ENCODE results near the gene RAB11B. TPM values are rescaled to one million over a fixed set of nuclear protein-coding genes. Genes with fewer than 3 reads are reported as not detected.

Gene RAB11B
- total and polyA plus RNA-seq, 9 of the 15 experiments (the other 6 are each of a cell fraction or from before 2014, with no cell fraction given): 0.74 to 71.0 (median 13.8) TPM

DNA sequence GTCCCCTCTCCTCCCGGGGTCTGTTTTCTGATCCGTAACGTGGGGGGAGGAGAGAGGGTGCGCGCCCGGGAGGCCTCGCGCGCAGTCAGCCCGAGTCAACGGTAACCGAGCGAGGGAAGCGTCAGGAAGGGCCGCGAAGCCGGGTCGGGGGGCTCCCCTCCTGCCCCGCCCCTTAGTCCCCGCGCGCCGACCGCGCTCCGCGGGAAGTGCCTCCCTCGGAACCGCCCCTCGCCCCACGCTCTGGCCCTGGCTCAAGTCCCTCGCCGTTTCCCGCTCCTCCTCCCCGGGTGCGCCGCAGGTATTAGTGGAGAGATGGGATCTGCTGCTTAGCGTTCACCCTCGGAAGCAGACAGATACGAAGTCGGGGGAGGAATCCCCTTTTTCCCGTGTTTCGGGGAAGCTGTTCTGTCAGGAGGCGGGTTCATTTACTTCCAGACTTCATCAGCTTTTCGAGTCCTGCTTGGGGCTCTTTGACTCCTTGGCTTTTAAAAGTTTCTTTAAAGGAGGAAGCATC, 55.4 kb downstream of the RAB11B start (continued):
- TF ChIP-seq, protein P1, sequence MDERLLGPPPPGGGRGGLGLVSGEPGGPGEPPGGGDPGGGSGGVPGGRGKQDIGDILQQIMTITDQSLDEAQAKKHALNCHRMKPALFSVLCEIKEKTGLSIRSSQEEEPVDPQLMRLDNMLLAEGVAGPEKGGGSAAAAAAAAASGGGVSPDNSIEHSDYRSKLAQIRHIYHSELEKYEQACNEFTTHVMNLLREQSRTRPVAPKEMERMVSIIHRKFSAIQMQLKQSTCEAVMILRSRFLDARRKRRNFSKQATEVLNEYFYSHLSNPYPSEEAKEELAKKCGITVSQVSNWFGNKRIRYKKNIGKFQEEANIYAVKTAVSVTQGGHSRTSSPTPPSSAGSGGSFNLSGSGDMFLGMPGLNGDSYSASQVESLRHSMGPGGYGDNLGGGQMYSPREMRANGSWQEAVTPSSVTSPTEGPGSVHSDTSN (CRISPR knock-in tag; IDR thresholded peaks at IDR 0.05; ENCODE audit: low read depth): no peak
- TF ChIP-seq, protein P1 (tag; conservative IDR thresholded peaks at IDR 0.05; ENCODE audit: low read depth): no peak
- no peak for TF ChIP-seq ZNF77 (CRISPR knock-in tag; IDR thresholded peaks at IDR 0.05)
- no peak for TF ChIP-seq HEY1 (CRISPR knock-in tag; IDR thresholded peaks at IDR 0.05; ENCODE audit: borderline replicate concordance)
- no peak for TF ChIP-seq ARID1B (IDR thresholded peaks at IDR 0.05)
- TF ChIP-seq FOXA3 (CRISPR knock-in tag; conservative IDR thresholded peaks at IDR 0.05 in 1 of 2, IDR thresholded peaks at IDR 0.05 in 1 of 2): 0 out of 4 replicates have a peak, but pooled peaks of 1 of the 2 experiments have one; percentile 6
- no peak for TF ChIP-seq MBD2 (IDR thresholded peaks at IDR 0.05; ENCODE audit: borderline replicate concordance, low read depth)
- TF ChIP-seq MED1 (CRISPR knock-in tag; IDR thresholded peaks at IDR 0.05; ENCODE audit: borderline replicate concordance): no peak
- peak; percentile 55 to 56; a peak in 3 of 4 replicates for TF ChIP-seq MNT (conservative IDR thresholded peaks at IDR 0.05)
- TF ChIP-seq MIER1 (IDR thresholded peaks at IDR 0.05; ENCODE audit: low read depth): no peak
- TF ChIP-seq BDP1 (IDR thresholded peaks at IDR 0.05; ENCODE audit: insufficient read depth, insufficient read length): no peak
- TF ChIP-seq NFIC (IDR thresholded peaks at IDR 0.05): peak; percentile 38; the same call in 1 of the 2 replicates
- TF ChIP-seq HDAC1 (IDR thresholded peaks at IDR 0.05): peak in 1 of 2 experiments; percentile 42; a peak in 1 of 4 replicates
- TF ChIP-seq ZBTB11 (CRISPR knock-in tag; IDR thresholded peaks at IDR 0.05): 0 out of 6 replicates have a peak, but pooled peaks of 1 of the 3 experiments have one; percentile 0
- peak; percentile 11 for TF ChIP-seq RBM22 (IDR thresholded peaks at IDR 0.05; ENCODE audit: low read depth, low read length, poor library complexity, severe bottlenecking)
- no peak for TF ChIP-seq MEF2A (IDR thresholded peaks at IDR 0.05; ENCODE audit: control insufficient read depth, low read depth, low read length)
- TF ChIP-seq VEZF1 (CRISPR knock-in tag; IDR thresholded peaks at IDR 0.05): peak; percentile 54; the same call in 1 of the 2 replicates

All from K562 (cell line).